Measurements from ENCODE around the gene BIRC2.

GRCh38 chr11:102322560-102322959 lies 24.5 kb upstream of the BIRC2 start:
- TF ChIP-seq POLR2AphosphoS5 (IDR thresholded peaks at IDR 0.05; ENCODE audit: low read depth, low read length): no peak
- no peak for TF ChIP-seq REST (IDR thresholded peaks at IDR 0.05; ENCODE audit: insufficient read depth in 1 of 2, low read depth in 2 of 2, low read length in 2 of 2)
